ENCODE measurements around the gene SKAP1.
A peak's percentile ranks its signal among the peaks of the same experiment; 100 is the strongest.
"Not testable (repeated sequence)": the region's sequence is repeated elsewhere in the genome, so short reads cannot be mapped to it uniquely, and the experiment has no call there.

SKAP1 gene

DNA sequence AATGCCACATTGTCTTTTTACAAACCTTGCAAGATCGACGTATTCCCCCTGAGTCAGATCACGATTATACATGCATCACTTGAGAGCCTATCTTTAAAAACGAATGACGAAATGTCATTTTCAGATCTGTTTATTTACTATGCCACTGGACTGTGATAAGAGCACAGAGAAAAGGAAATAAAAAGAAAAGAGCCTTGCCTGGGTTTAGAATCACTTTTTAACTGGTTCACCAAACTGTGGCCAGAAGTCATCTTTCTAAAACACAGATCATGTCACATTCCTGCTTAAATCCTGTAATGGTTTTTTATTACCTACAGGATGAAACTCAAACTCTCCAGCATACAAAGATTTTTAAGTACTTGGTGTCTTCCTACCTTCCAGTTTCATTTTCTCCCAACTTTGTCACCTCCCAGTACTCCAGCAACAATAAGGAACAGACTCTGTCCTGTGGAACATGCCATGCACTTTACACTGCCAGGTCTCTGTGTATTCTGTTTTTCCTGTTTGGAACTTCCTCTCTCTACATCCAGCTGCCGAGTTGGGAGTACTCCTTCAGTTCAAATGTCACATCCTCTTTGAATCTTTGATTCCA lies 231.0 kb downstream of the SKAP1 start:
- DNase-seq, result no peak

- no peak for DNase-seq
Observed at GRCh38 chr17:48195910-48196309, 234.1 kb downstream of the SKAP1 start.

DNA sequence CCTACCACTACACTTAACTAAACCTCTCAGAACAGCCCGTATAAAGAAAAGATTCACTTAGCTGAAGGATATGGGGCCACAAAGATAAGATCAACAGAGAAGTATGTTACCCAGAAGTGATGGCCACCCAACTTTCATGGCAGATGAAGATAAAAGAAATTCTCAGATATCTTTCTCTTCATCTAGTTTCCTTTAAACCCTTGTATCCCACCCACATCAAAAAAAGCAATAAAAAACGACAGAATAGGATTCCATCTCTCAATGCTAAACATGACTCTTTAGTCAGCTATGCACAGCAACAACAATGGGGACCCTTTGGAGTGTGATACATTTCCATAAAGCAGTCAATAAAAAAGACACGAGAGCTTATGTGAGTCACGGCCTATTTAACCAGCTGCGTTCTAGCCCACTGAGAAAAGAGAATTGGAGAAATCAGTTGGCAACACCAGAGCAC lies 235.9 kb downstream of the SKAP1 start:
- DNase-seq, result peak; percentile 77

DNA sequence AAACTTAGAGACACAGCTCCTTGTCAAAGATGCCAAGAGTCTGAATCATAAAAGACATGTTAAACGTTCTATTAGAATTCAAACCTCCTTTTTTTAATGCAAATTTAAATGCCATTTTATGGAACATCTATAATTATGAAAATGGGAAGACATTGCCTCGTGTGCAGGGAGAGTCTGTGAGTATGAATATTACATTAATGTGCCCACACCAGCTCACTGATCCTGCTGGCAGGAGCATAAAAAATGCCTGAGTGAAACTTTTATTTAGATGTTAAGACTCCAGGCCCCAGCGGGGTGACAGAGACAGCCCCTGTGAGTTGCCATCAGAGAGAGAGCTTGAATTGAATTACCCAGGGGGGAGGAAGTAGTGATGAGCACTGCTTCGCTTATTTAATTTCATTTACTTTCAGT lies 237.7 kb downstream of the SKAP1 start:
- no peak for DNase-seq

DNA sequence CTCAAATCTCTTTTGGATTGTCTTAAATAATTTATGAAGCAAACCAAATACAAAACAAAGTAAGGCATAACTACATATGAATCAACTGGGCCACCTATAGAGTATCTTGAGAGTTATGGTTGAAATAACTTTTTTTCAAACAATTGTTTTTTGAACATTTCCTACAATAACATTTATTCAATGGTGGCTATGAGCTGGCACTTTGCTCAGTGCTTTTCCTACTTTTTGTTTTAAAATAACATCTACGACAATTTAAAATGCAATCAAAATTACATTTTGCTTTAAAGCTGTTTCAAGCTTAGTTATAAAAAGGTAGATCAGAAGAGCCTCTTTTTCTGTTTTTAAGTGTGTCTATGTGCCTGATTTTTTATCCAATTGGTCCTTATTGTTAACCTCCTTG lies 238.7 kb downstream of the SKAP1 start:
- DNase-seq, result no peak

GRCh38 chr17:48190871-48191270 lies 239.1 kb downstream of the SKAP1 start:
- DNase-seq, result no peak

GRCh38 chr17:48187872-48188608 lies 242.0 kb downstream of the SKAP1 start:
- DNase-seq, result no peak

- DNase-seq, result not testable (repeated sequence)
Observed at GRCh38 chr17:48186317-48186716, 243.7 kb downstream of the SKAP1 start.

DNA sequence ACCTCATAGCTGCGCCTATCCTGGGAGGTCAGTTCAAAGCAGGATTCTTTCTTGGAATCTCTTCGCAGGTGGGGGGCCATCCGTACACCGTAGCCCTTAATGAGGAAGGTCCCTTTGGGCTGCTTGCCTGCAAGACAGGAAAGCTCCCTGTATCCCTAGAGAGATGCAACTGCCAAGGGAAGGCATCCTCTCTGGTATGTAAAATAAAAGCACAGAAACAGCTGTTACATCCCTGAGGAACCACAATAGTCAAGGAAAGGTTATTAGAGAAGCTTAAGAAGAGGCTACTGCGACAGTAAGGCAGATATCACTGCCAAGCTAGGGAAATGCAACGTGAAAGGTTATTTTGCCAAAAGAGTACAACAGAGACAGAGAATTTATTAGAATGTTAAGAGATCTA lies 245.3 kb downstream of the SKAP1 start:
- DNase-seq, result no peak

DNA sequence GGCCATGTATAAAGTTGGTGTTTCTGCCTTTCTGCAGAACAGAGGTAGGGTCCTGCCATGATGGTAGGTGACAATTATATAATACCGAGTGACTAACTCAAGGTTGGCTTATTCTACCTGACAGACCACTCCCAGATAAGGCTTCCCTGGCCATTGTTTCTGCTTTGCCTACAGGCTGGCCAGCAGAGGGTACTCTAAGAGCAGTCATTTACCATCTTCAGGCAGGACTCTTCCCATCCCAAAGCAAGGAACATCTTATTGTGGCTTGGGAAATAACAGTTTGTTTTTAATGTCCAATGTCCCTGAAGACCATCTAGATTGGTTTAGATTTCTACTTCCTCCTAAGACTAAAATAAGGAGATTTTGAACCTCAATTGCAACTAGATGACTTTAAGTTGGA lies 248.4 kb downstream of the SKAP1 start:
- DNase-seq, result peak; percentile 9

DNA sequence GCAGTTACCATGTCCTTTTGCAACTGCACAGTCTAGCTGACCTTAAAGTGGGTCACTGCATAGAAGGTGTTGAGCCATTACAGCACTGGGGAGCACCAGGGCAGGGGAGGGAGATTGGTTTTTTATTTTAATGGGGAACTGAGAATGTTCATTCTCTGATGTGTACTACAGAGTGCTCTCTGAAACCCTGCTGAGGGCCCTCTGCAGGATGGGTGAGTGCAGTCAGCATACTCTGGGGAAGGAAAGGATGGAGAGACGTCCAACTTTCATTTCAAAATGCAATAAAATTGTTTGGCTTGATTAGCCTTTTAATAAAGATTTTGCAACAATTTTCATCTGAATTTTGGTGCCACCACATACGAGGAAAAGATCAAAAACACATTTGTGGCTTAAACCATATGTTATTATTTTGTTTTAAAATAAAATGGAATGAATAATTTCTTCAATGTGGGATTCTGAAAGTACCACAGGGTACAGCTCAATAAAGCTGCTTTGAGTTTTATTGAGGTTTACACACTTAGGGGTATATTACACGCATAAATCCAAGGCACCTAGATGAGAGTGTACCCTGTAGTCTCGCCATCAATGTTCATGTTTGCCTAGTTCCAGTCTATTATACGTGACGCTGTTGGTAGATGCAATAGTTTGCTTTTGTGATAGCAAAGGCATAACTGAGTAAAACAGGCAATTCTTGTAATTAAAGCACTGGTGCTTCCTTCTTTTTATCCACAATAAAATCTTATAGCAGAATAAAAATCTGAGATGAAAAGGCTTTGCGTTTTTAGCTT lies 249.0 kb downstream of the SKAP1 start:
- DNase-seq, result no peak

DNA sequence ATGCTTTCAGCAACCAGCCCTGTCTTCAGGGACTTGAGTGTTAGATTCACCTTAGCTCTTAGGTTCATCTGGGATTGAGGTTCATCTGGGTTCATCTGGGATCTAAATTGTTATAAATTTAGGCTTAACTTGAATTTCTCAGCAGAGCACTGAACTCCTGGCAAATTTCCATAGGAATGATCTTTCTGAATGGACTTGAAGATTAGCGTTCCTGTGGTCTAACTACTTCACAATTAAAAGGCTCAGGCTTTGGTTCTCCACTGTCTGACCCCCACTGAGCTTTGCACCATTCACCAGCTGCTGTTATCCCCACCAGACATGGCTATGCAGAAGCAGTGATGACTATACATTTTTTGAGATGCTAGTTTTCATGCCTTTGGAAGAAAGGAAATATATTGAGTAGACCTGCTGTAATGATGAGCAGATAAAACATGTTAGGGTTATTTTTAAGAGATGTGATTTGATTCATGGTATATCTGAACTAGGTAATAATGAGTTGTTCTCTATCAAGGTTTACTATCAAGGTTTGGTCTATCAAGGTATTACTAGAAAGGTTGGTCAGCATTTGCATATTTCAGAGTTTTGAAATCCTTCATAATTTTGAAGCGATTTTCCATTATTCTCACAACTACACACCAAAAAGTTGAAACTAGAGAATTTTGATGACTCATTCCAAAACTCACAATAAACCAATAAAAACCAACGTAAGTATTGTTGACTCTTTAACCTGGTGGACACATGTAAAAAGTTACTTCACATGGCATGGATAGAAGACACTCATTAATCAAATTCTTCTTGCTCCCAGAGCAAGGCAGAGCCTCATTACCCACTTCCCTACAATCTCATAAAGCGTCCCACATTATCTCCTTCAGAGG lies 250.7 kb downstream of the SKAP1 start:
- DNase-seq, result no peak

- no peak for DNase-seq
Observed at GRCh38 chr17:48178317-48178716, 251.7 kb downstream of the SKAP1 start.

DNA sequence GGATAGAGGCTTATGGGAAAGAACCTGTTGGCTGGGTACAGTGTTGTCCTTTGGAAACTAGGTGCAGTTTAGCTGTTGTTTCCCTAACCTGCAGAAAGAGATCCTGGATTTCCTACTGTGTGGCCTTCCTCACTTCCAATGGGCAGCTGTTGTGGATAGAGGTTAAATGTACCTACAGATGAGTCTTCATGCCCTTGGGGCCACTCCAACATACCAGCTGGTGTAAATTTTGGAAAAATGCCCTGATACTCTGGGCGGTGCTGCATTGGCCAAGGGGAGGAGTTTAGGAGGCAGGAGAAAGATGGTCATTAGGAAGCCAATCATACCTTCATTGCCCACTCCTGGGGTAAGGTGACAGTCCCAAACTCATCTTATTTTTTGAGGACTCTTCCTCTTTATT lies 252.2 kb downstream of the SKAP1 start:
- no peak for DNase-seq

DNA sequence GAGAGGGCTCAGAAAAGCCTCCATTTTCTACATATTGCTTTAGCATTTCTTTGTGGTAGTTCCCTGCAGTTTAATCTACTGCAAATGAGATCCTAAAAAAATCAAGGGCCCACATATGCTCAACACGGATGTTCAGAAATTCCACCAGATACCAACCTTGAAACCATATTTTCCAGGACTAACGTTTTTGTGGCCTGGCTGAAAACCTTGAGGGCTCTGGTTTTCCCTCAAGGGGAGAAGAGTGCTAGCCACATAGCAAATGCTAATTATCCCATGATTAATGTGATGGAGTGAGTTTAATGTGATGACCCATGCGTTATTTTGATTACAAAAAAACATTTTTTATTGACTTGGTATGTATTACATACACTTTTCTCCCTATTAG lies 253.6 kb downstream of the SKAP1 start:
- no peak for DNase-seq

- DNase-seq, result peak; percentile 19
Observed at GRCh38 chr17:48175692-48176470, 254.1 kb downstream of the SKAP1 start.

DNA sequence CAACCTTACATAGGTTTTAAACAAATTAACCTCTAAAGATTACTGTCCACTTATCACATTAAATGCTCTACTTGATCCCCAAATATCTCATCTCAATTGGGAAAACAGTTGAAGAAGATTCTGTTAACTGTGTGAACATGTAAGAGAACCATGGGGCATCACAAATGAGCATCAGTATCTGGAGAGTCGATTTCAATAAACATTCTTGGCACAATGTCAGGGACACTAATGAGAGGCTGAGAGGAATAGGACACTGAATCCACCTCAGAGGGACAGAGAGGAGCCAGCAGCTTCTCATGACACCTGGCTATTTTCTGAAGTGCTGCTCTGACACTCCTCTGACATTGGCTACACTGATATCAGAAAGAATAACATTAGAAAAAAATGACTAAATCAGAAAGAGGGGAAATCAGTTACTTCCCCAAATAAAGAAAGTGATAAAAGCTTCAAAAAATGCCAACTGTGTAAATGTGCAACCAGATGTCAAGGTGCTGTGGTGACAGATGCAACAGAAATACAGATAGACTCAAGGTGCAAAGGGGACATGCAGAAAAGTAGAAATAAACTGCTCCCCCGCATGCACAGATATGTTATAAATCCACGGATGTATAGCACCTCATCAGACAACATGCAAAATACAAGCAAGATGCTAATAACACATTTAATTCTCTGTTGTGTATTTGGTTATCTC lies 255.0 kb downstream of the SKAP1 start:
- no peak for DNase-seq

DNA sequence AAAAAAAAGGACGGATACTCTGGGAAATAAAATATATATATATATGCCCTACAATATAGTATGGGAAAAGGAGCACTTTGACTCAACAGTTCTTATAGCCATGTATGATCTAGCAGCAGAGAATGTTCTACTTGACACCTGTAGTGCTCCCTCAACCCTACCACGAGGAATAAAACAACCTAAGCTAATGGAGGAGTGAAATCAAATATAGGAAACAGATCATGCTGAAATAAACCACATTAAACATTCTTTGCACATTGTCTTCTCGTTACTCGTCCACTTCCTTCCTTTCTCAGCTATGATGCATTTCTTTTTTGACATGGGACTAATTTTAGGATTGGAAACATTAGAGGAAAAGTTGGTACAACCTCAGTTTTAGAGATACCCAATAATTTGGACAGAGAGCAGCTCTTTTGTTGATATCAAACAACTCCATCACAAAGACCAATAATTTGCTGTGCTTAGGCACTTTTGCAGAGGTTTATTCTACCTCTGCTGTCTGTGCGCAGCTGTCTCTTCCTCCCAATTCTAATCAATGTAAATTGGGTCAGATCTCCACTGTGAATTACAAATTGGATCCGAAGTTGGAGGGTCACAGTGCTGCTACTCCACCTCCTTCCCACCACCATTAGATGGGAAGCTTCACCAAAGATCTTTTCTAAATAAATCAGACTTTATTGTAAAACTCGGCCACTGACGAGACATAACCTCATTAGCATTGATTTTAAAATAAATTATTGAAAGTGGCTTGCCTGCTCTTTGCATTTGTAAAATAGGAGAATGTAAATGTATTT lies 256.6 kb downstream of the SKAP1 start:
- no peak for DNase-seq

DNA sequence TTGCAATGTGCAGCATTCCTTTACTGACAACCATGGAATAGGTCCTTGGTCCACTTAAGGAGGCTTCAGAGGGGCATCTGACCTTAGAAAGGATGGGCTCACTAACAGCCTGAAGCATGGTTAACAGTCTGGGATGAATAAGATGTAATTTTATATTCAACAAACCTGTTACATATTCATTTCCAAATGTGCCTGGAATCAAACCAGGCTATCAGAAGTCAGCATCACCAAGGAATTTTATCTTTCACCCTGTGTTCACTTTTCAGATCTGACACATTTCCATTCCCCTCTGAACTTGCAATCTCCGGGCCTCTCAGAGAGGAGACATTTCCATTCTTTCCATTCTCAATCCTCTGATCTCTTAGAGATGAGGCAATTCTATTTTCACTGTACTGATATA lies 260.1 kb downstream of the SKAP1 start:
- no peak for DNase-seq

DNA sequence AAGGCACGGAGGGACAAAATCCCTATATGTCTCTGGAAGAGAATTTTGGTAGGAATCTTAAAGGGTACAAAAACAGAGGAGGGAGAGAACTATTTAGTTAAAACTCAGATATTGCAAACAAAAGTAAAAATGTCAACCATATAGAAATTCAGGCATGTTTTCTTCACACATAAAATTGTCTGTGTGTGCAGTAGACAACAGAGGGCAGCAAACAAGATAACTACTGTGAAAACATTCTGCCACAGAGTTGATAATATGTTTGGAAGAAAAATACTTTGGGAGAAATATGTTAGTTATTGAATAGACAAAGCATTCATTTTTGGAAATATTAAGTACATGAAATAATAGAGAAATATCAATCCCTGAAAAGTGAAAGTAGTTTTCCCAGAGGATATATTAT lies 266.2 kb downstream of the SKAP1 start:
- DNase-seq, result no peak
